Posterior cingulate gyrus (tissue), 11 donors: Measurements from ENCODE around the gene P2RX6.
"Not testable (repeated sequence)": the region's sequence is repeated elsewhere in the genome, so short reads cannot be mapped to it uniquely, and the experiment has no call there.

ENCODE experiments used
- DNase-seq, 10 donors: peaks; one replicate each; pipeline versions ENCODE4 v3.0.0 to v3.0.0-alpha.2; 2020 to 2021; ENCODE audit warnings: mixed read lengths in 3 of 10
- intact Hi-C: fragments of 100-400 bp; cut with DNase I; formaldehyde crosslinking; loops from one replicate; pipeline ENCODE4 v1.15.1; 2023

Gene P2RX6

GRCh38 chr22:21028277-21029251, 13.6 kb downstream of the P2RX6 start:
- intact Hi-C loops: no loop called here
- peak in 2 of 10 donors; percentile 63 to 78 for DNase-seq

- intact Hi-C loops: no loop called here
- peak in 2 of 10 donors; percentile 59 to 75 for DNase-seq
These were observed 14.6 kb downstream of the P2RX6 start for GRCh38 chr22:21029486-21030025.

- peak in 2 of 10 donors; percentile 72 to 74 for DNase-seq
- intact Hi-C loops: no loop called here
These were observed 15.1 kb downstream of the P2RX6 start for GRCh38 chr22:21030032-21030431.

- DNase-seq: peak in 2 of 10 donors; percentile 78
- intact Hi-C loops: no loop called here
These were observed 15.9 kb downstream of the P2RX6 start for GRCh38 chr22:21030621-21031544.

- intact Hi-C loops: no loop called here
- DNase-seq: peak in 2 of 10 donors; percentile 66 to 67
These were observed 16.6 kb downstream of the P2RX6 start for GRCh38 chr22:21031545-21032036.

- intact Hi-C loops: no loop called here
- DNase-seq: peak in 7 of 10 donors; percentile 45 to 94 (median 59)
These were observed 17.3 kb downstream of the P2RX6 start, which contains the start of gene SLC7A4 for GRCh38 chr22:21032037-21032867. SLC7A4 (minus strand) TSS chr22:21032561; CDS start chr22:21031812, 749 bp downstream.

GRCh38 chr22:21032868-21033688, 18.1 kb downstream of the P2RX6 start:
- DNase-seq: peak in 1 of 10 donors; percentile 48
- intact Hi-C loops: no loop called here

- intact Hi-C loops: no loop called here
- DNase-seq: no peak
These were observed 18.9 kb downstream of the P2RX6 start for GRCh38 chr22:21033895-21034294.

- DNase-seq: peak in 1 of 10 donors; percentile 9
- intact Hi-C loops: no loop called here
These were observed 20.0 kb downstream of the P2RX6 start for GRCh38 chr22:21034989-21035388.

GRCh38 chr22:21038405-21038804, 23.4 kb downstream of the P2RX6 start:
- DNase-seq: peak in 2 of 10 donors; percentile 37 to 44
- intact Hi-C loops: no loop called here

GRCh38 chr22:21039158-21039557, 24.2 kb downstream of the P2RX6 start:
- intact Hi-C loops: not testable (repeated sequence)
- peak in 2 of 10 donors; percentile 10 for DNase-seq

- DNase-seq: peak in 3 of 10 donors; percentile 4 to 21 (median 14)
- intact Hi-C loops: no loop called here
These were observed 27.0 kb downstream of the P2RX6 start for GRCh38 chr22:21041937-21042336.

GRCh38 chr22:21042978-21043859, 28.3 kb downstream of the P2RX6 start:
- intact Hi-C loops: no loop called here
- DNase-seq: peak in 4 of 10 donors; percentile 5 to 46 (median 28)

- DNase-seq: peak in 3 of 10 donors; percentile 59 to 77 (median 66)
- intact Hi-C loops: no loop called here
These were observed 29.0 kb downstream of the P2RX6 start for GRCh38 chr22:21043860-21044535.

GRCh38 chr22:21044931-21045584, 30.1 kb downstream of the P2RX6 start:
- peak in 9 of 10 donors; percentile 28 to 93 (median 53) for DNase-seq
- intact Hi-C loops: no loop called here

- intact Hi-C loops: no loop called here
- peak; percentile 84 to 99 (median 92) for DNase-seq
These were observed 30.8 kb downstream of the P2RX6 start, which contains the start of gene LRRC74B for GRCh38 chr22:21045585-21046294. LRRC74B (plus strand) TSS chr22:21045946; CDS start chr22:21045987, 41 bp downstream.
